IPS-20b (cell line): ENCODE data around the gene B3GALT2.

Source experiments
- H3K27ac ChIP-seq: one replicate; pipeline ENCODE4 v1.5.1; 2013; ENCODE audit warnings: low read length
- H3K27me3 ChIP-seq: 2 replicates; pipeline ENCODE4 v1.6.1; 2013; ENCODE audit warnings: mild to moderate bottlenecking, low read length, inconsistent platforms; ENCODE audit not compliant: insufficient read depth
- H3K36me3 ChIP-seq: 2 replicates; pipeline ENCODE4 v1.6.1; 2013; ENCODE audit warnings: low read depth, mild to moderate bottlenecking, inconsistent platforms, low read length, moderate library complexity; ENCODE audit not compliant: insufficient read depth
- H3K4me1 ChIP-seq: 2 replicates; pipeline ENCODE4 v1.6.1; 2013; ENCODE audit warnings: mild to moderate bottlenecking, control low read depth, inconsistent platforms, low read length, moderate library complexity; ENCODE audit not compliant: insufficient read depth
- H3K4me3 ChIP-seq: 2 replicates; pipeline ENCODE4 v1.5.1; 2013; ENCODE audit warnings: mild to moderate bottlenecking, low read length, inconsistent platforms
- H3K9ac ChIP-seq: 2 replicates; pipeline ENCODE4 v1.6.1; 2013; ENCODE audit warnings: low read depth, mild to moderate bottlenecking, inconsistent platforms, low read length, moderate library complexity
- H3K9me3 ChIP-seq: 2 replicates; pipeline ENCODE4 v1.6.1; 2013; ENCODE audit warnings: mild to moderate bottlenecking, low read depth, low read length, inconsistent platforms; ENCODE audit not compliant: insufficient read depth

B3GALT2 gene

GRCh38 chr1:193140254-193140653, 46.2 kb downstream of the B3GALT2 start:
- peaks cover 96% of the 10 kb centered on the region for H3K36me3 ChIP-seq
- no peak overlapping the region for H3K27ac ChIP-seq
- no peak overlapping the region for H3K9ac ChIP-seq

GRCh38 chr1:193131266-193131860, 55.0 kb downstream of the B3GALT2 start:
- Histone ChIP-seq H3K9ac (no peak overlapping the region), H3K4me3 (no peak overlapping the region), H3K36me3 (peaks cover 78% of the 10 kb centered on the region), H3K27me3 (no peaks in the 10 kb centered on the region), H3K9me3 (no peaks in the 10 kb centered on the region), H3K27ac (no peak overlapping the region), H3K4me1 (no peaks in the 10 kb centered on the region)

More at GRCh38 chr1:193140254-193140653, 46.2 kb downstream of the B3GALT2 start:
- Histone ChIP-seq H3K4me3 (no peak overlapping the region), H3K27me3 (no peaks in the 10 kb centered on the region), H3K4me1 (peaks cover 7% of the 10 kb centered on the region; the same call in 1 of the 2 replicates), H3K9me3 (no peaks in the 10 kb centered on the region)
